GM23338 (cell line): ENCODE data around the gene ARPP21. TPM values are rescaled to one million over a fixed set of nuclear protein-coding genes. Genes with fewer than 3 reads are reported as not detected.

Source experiments
- ATAC-seq: fragments of 200-7000 bp; cut with Tn5 transposase; 3 replicates; pipeline ENCODE4 v1.9.1; 2020
- DNase-seq: peaks from one replicate; pipeline ENCODE4 v3.0.0-alpha.2; 2015; ENCODE audit warnings: low spot score
- H2AFZ ChIP-seq: fragments of 200-600 bp; sonication (generic); 2 replicates; pipeline ENCODE4 v1.8.0; 2016; ENCODE audit warnings: antibody characterized with exemption, mild to moderate bottlenecking, moderate library complexity
- H3F3A ChIP-seq: fragments of 200-600 bp; sonication (generic); replicated peaks from 2 replicates; pipeline ENCODE4 v1.8.0; 2017; ENCODE audit warnings: antibody characterized with exemption, mixed run types, low read depth
- H3K27ac ChIP-seq: fragments of 200-600 bp; sonication (generic); 2 replicates; pipeline ENCODE4 v1.6.1; 2016; ENCODE audit warnings: low read depth
- H3K27me3 ChIP-seq: fragments of 200-600 bp; sonication (generic); 2 replicates; pipeline ENCODE4 v1.8.0; 2016; ENCODE audit warnings: mild to moderate bottlenecking, mixed run types, moderate library complexity; ENCODE audit not compliant: insufficient read depth
- H3K36me3 ChIP-seq: fragments of 200-600 bp; sonication (generic); 2 replicates; pipeline ENCODE4 v1.8.0; 2016; ENCODE audit warnings: mild to moderate bottlenecking; ENCODE audit not compliant: insufficient read depth
- H3K4me1 ChIP-seq: fragments of 200-600 bp; sonication (generic); 2 replicates; pipeline ENCODE4 v1.8.0; 2016; ENCODE audit warnings: mild to moderate bottlenecking, moderate library complexity; ENCODE audit not compliant: insufficient read depth
- H3K4me2 ChIP-seq: fragments of 200-600 bp; sonication (generic); 2 replicates; pipeline ENCODE4 v1.7.1; 2017; ENCODE audit warnings: mixed run types
- H3K4me3 ChIP-seq: fragments of 200-600 bp; sonication (generic); 2 replicates; pipeline ENCODE4 v1.6.1; 2016; ENCODE audit warnings: mixed run types
- H3K79me2 ChIP-seq: fragments of 200-600 bp; sonication (generic); replicated peaks from 2 replicates; pipeline ENCODE4 v1.8.0; 2017; ENCODE audit warnings: mild to moderate bottlenecking; ENCODE audit not compliant: insufficient read depth
- H3K9me2 ChIP-seq: fragments of 200-600 bp; sonication (generic); 2 replicates; pipeline ENCODE4 v1.8.0; 2017; ENCODE audit not compliant: insufficient read depth
- H4K20me1 ChIP-seq: fragments of 200-600 bp; sonication (generic); replicated peaks from 2 replicates; pipeline ENCODE4 v1.8.0; 2017; ENCODE audit warnings: mild to moderate bottlenecking; ENCODE audit not compliant: insufficient read depth
- H3K27ac Mint-ChIP-seq: 2 replicates; pipeline ENCODE4 v1.8.0; 2020; ENCODE audit warnings: inconsistent platforms, mild to moderate bottlenecking, moderate library complexity, mixed read lengths
- H3K27me3 Mint-ChIP-seq: 3 replicates; pipeline ENCODE4 v1.8.0; 2022; ENCODE audit warnings: low read depth, mild to moderate bottlenecking, moderate library complexity, mixed read lengths, inconsistent platforms; ENCODE audit not compliant: insufficient read depth, poor library complexity
- H3K36me3 Mint-ChIP-seq: 3 replicates; pipeline ENCODE4 v1.8.0; 2021; ENCODE audit warnings: low read depth, mild to moderate bottlenecking, inconsistent platforms, moderate library complexity, mixed read lengths
- H3K4me1 Mint-ChIP-seq: 3 replicates; pipeline ENCODE4 v1.8.0; 2020; ENCODE audit warnings: mild to moderate bottlenecking, inconsistent platforms, mixed read lengths
- H3K4me3 Mint-ChIP-seq: 3 replicates; pipeline ENCODE4 v1.8.0; 2021; ENCODE audit warnings: moderate library complexity, mild to moderate bottlenecking, inconsistent platforms, mixed read lengths
- H3K9me3 Mint-ChIP-seq: 3 replicates; pipeline ENCODE4 v1.8.0; 2020; ENCODE audit warnings: moderate library complexity, mild to moderate bottlenecking, inconsistent platforms, mixed read lengths
- CREB1 ChIP-seq: fragments of 250-450 bp; sonication (Bioruptor Pico); IDR thresholded peaks from 2 replicates; pipeline ENCODE4 v1.5.0; 2020; ENCODE audit warnings: low read depth, mild to moderate bottlenecking, moderate library complexity
- CTCF ChIP-seq, 2 experiments: fragments of 200-600 bp in 1 of 2; sonication (generic) in 1 of 2; conservative IDR thresholded peaks; 2 replicates each; pipeline versions ENCODE4 v1.5.1 to v1.6.1; 2016 to 2017; ENCODE audit warnings: antibody characterized with exemption in 2 of 2, low read depth in 2 of 2, mild to moderate bottlenecking in 2 of 2, moderate library complexity in 1 of 2
- EZH2phosphoT487 ChIP-seq: fragments of 200-600 bp; sonication (generic); IDR thresholded peaks from one replicate; pipeline ENCODE4 v1.8.1; 2018; ENCODE audit warnings: antibody characterized with exemption; ENCODE audit not compliant: unreplicated experiment
- JUNB ChIP-seq: IDR thresholded peaks from one replicate; pipeline ENCODE4 v1.6.1; 2016; ENCODE audit warnings: antibody characterized with exemption; ENCODE audit not compliant: unreplicated experiment
- NANOG ChIP-seq: IDR thresholded peaks from 2 replicates; pipeline ENCODE4 v1.6.1; 2016; ENCODE audit warnings: antibody characterized with exemption, borderline replicate concordance
- REST ChIP-seq: IDR thresholded peaks from one replicate; pipeline ENCODE4 v1.6.1; 2018; ENCODE audit warnings: antibody characterized with exemption; ENCODE audit not compliant: unreplicated experiment
- STAT1 ChIP-seq: IDR thresholded peaks from one replicate; pipeline ENCODE4 v1.6.1; 2016; ENCODE audit warnings: antibody characterized with exemption; ENCODE audit not compliant: unreplicated experiment
- ZNF114 ChIP-seq: fragments of 250-450 bp; sonication (Bioruptor Pico); IDR thresholded peaks from 2 replicates; pipeline ENCODE4 v1.5.0; 2020; ENCODE audit warnings: mild to moderate bottlenecking, moderate library complexity
- ZNF331 ChIP-seq: fragments of 250-450 bp; sonication (Bioruptor Pico); IDR thresholded peaks from 2 replicates; pipeline ENCODE4 v1.5.0; 2020; ENCODE audit warnings: low read depth, mild to moderate bottlenecking, moderate library complexity
- ZNF462 ChIP-seq: fragments of 250-450 bp; sonication (Bioruptor Pico); IDR thresholded peaks from 2 replicates; pipeline ENCODE4 v1.5.0; 2020; ENCODE audit warnings: mild to moderate bottlenecking, moderate library complexity
- polyA plus RNA-seq: library from polyadenylated mRNA; unstranded; fragments of >200 nt; fragmentation: Nextera tagmentation; extraction: Ambion mirVana; gene quantifications from 2 replicates; pipeline ENCODE4 v1.2.1, GENCODE V29; 2016
- total RNA-seq: library from RNA; depleted of rRNA; stranded (reverse); fragments of >200 nt; shearing (Covaris generic); gene quantifications from 2 replicates; pipeline ENCODE4 v1.2.3, GENCODE V29; 2014

ARPP21 gene
- total and polyA plus RNA-seq, 2 experiments from 2014 or later = not detected

GRCh38 chr3:35601959-35602358 is 37.4 kb upstream of the ARPP21 start (continued):
- no peak for TF ChIP-seq CTCF (conservative IDR thresholded peaks at IDR 0.05; ENCODE audit: low read depth in 2 of 2)
- no peak for TF ChIP-seq CREB1 (CRISPR knock-in tag)
- TF ChIP-seq EZH2phosphoT487 = no peak
- no peak for TF ChIP-seq ZNF331
- TF ChIP-seq JUNB = no peak
- TF ChIP-seq STAT1 = no peak

- Histone ChIP-seq H3K79me2 (no peaks in the 10 kb centered on the region), H3K27me3 (no peaks in the 10 kb centered on the region), H4K20me1 (no peaks in the 10 kb centered on the region), H3K36me3 (no peaks in the 10 kb centered on the region), H3K4me2 (no peak overlapping the region), H3K4me1 (no peaks in the 10 kb centered on the region), H3K4me3 (no peak overlapping the region), H3K9me2 (no peaks in the 10 kb centered on the region), H3F3A (no peaks in the 10 kb centered on the region), H3K27ac (no peak overlapping the region), H2AFZ (no peak overlapping the region)
- Mint-ChIP-seq H3K4me3 (no peak overlapping the region), H3K27me3 (no peaks in the 10 kb centered on the region), H3K9me3 (no peaks in the 10 kb centered on the region), H3K4me1 (peaks cover 4% of the 10 kb centered on the region; the same call in 1 of the 3 replicates), H3K27ac (no peak overlapping the region), H3K36me3 (no peaks in the 10 kb centered on the region)
- TF ChIP-seq ZNF114 (CRISPR knock-in tag) (no peak), NANOG (no peak), REST (no peak), EZH2phosphoT487 (no peak), ZNF462 (CRISPR knock-in tag) (no peak), JUNB (no peak)
- ATAC-seq (no peak), DNase-seq (no peak)
Observed at GRCh38 chr3:35602395-35602936, 36.9 kb upstream of the ARPP21 start.
